ENCODE measurements around the gene ST6GALNAC3.
"Not testable (repeated sequence)": the region's sequence is repeated elsewhere in the genome, so short reads cannot be mapped to it uniquely, and the experiment has no call there.

ST6GALNAC3 gene

DNA sequence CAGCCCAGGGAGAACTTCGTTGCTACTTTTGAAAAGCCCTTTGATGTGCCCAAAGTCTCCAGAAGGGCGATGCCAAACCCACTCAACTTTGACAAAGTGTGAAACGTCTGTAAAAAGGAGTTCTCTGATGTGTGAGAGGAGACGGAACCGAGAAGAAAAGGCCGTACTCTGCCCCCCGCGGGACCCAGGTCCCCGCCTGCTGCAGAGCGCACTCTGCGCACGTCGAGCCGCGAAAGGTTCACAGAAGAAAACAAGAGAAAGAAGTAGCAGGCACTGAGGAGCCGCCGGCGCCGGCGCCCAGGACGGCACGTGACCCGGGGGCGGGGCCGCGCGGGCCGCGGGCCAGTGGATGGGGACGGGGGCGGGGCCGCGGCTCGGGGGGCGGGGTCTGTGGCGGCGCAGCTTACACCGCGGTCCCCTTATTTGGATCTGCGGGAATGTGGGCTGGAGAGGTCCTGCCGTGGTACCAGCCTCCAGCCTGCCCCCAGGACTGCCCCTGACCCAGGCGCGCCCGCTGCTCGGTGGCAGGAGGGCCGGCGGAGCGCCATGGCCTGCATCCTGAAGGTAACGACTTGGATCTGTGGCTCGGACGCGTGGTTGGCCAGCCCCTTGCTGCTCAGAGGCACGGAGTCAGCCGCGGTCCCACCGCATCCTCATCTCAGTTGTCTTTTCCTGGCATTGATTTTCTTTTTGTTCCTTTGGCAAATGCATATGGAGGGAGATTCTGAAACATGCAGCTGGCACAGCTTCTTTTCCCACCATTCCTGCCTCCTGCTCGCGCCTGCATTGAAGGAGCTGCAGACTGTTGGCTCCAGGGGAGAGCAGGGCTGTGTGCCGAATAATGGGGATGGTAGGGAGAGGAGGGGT is at the start of gene ST6GALNAC3:
Gene ST6GALNAC3, plus strand, starts transcription at position 426 of the 867 bp plus-strand sequence.
- H3K4me3 ChIP-seq (ENCODE audit: low read depth, low read length): peak within 1 kb of the TSS; percentile 77

DNA sequence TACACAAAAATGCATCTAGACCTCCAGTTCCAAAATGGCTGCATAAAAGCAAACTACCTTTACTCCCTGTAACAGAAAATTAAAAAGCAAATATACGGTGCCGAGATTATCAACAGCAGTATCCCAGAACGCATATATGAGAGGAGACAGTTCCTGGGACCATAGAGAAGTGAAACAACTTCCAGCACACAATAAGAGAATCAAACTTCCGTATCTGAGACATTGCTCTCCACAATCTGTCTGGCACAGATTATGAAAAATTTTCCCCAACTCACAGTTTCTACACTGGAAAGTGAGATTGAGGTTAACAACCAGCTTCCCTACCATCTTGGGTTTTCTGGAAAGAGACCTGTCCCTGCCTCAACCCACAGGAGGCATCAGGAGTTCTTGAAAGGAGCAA is 47.2 kb upstream of the ST6GALNAC3 start:
- H3K4me3 ChIP-seq (ENCODE audit: low read depth, low read length): no peak overlapping the region

DNA sequence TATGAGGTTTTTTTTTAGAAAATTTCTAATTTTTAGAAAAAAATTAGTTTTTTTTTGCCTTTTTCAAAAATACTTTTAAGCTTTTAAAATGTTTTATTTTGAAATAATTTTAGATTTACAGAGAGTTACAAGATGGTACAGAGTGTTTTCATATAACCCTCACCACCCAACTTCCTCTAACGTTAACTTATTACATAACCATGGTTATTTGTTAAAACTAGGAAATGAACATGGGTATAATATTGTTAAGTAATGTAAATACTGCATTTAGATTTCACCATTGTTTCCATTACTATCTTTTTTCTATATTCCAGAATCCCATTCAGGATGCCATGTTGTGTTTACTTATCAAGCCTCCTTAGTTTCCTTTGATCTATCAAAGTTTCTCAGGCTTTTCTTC is 45.2 kb upstream of the ST6GALNAC3 start:
- no peak overlapping the region for H3K4me3 ChIP-seq (ENCODE audit: low read depth, low read length)

DNA sequence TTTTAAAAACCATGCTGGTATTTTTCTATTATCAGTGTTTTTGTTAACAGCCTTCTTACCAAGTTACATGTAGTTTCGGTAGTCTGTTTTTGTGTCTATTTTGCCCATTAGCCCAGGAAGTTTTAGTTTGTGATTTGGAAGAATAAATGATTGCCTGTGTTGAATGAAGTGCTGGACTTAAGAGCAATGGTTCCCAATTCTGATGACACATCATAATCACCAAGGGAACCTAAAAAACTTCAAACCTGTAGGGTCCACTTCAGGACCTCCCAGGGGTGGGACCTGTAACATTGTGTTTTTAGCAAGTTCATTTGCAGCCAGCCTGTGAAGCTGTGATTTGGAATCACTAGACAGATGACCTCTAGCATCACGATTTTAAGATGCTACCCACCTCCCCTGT is 43.0 kb upstream of the ST6GALNAC3 start:
- no peak overlapping the region for H3K4me3 ChIP-seq (ENCODE audit: low read depth, low read length)

DNA sequence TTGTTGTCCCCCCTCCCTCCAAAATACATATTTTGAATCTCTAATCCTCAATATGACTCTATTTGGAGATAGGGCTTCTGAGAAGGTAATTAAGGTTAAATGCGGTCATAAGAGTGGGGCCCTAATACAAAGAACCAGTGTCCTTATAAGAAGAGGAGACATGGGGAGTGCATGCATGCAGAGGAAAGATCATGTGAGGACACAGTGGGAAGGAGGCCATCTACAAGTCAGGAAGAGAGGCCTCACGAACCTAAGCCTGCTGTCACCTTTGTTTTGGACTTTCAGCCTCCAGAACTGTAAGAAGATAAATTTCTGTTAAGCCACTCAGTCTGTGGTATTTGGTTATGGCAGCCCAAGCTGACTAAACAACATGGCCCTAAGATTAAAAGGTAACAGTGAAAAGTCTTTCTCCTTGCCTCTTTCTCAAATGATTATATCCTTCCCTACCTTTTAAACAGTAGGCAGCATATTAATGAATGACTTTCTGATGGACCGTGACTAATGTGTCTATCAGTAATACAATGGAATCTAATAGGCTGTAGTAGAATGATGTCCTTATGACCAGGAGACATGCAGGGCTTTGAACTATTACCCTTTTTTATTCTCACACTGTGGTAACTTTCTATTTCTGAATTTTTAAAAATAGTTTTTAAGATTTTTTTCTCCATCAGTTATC is 40.6 kb upstream of the ST6GALNAC3 start:
- H3K4me3 ChIP-seq (ENCODE audit: low read depth, low read length): no peak overlapping the region

DNA sequence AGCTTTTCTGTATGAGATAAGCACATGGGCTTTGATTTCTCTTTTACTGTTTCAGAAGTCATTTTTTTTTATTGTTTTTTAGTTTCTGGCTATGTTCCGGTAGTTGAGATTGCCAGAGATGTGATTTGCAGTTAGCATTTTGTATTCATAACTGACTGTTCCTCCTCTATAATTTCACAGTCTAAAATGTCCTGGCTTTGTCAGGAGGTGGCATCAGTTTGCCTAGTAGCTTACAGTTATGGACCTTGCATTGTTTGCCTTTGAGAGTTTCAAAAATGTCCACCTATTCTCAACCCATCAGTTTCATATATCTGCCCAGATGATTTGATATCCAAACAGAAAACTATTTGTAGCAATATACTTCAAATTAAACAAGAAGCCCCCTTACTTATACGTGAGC is 39.5 kb upstream of the ST6GALNAC3 start:
- no peak overlapping the region for H3K4me3 ChIP-seq (ENCODE audit: low read depth, low read length)

DNA sequence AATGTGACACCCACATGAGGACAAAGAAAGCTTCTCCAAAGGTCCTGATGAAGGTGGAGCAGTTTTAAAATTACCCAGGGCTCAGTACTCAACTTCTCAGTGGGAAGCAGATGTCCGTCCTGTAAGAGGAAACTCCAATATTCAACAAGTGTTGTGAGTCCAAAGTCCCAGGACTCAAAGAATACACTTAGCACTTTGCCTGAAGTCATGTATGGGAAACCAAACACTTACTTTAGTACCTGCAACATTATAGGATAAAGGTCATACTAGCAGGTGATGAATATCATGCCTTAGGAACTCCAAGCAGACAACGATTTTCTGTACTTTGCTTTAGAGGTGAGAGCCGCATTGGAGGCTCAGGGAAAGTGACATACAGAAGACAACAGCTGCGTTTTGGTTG is 37.2 kb upstream of the ST6GALNAC3 start:
- H3K4me3 ChIP-seq (ENCODE audit: low read depth, low read length): no peak overlapping the region

DNA sequence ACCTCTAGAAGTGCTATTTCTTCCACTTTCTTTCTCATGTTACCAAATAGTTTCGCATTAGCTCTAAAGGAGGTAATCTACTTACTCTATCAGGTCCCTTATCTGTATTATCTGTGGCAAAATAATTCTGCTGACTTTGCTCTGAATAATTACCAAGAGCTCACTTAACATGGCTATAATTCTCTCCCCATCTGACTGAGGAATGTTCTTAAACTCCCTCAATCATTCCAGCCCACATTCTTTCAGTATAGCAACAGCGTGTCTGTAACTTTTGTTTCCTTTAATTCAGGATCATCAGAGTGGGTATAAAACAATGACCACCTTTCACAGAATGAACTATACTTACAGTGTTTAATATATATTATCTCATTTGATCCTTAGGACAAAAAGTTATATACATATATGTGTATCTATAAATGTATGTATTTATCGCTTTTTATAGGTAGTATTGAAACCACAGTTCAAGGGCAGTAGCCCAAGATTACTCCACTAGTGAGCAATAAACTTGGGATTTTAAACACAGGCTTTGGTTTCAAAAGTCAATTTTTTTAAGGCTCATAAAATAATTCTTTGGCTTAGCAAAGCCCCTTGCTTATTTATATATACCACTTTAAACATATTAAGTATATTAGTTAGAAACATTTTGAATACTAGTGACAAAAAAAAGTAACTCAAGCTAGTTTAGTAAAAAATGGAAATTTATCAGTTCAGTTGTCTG is 36.1 kb upstream of the ST6GALNAC3 start:
- no peak overlapping the region for H3K4me3 ChIP-seq (ENCODE audit: low read depth, low read length)

DNA sequence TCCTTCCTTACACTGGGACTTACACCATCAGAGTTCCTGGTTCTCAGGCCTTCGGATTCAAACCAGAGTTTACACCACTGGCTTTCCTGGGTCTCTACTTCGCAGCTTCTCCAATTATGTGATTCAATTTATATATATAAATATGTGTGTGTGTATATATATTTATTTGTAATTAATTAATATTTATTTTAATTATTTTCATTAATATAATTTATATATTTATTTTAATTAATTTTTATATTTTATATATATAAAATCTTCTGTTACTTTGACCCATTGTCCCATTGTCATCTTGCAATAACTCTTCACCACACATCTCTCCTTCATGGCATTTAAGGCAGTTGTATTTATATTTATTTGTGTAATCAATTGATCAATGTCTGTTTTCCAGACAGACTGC is 28.4 kb upstream of the ST6GALNAC3 start:
- no peak overlapping the region for H3K4me3 ChIP-seq (ENCODE audit: low read depth, low read length)

DNA sequence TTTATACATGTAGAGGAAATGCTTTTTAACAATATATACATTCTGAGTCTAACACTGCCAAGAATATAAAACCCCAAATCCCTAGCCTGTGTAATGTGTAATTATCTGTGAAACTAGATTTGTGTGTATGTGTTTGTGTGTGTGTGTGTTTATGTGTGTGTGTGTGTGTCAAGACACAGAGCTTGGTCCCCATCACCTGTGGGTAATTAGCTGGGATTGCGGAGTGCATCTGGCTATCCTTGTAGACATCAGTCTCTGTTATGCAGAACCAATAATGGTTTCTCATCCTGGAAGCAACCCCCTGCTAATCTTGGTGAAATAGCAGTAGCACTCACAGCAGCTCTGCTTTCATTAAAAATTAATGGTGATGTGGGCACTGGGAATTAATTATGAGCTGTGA is 26.3 kb upstream of the ST6GALNAC3 start:
- no peak overlapping the region for H3K4me3 ChIP-seq (ENCODE audit: low read depth, low read length)

DNA sequence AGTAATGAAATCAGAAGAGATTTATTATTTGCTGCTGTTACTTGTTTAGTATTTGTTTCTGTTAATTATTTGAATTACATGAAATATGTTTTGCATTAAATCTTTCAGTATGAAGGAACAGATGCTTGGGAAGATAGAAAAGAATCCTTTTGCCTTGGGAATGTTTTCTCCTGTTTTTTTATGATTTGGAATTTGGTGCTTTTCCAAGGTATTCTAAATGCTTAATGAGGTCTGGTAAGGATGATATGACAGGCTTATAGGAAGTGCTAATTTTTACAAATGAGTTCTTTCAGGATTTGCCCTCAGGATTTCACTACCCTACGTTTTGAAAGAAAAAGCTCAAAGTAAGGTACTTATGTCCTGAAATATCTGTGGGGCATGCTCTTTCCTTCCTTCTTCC is 25.6 kb upstream of the ST6GALNAC3 start:
- no peak overlapping the region for H3K4me3 ChIP-seq (ENCODE audit: low read depth, low read length)

DNA sequence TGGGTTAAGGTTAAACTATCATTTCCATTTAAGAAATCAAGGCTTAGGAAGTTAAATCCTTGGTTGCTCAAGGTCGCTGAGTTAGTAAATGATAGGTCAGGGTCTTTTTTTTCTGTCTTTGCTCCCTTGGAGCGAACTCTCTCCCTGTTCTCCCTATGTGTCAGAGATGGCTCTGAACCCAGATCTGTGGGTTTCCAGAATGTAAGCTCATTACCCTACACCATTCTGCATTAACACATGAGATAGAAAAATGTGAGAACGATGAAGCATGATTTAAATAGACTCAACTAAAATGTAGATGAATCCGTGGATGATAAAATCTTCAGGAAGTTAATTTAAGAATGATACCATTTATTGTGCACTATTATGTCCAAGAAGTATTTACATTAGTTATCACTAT is 25.0 kb upstream of the ST6GALNAC3 start:
- H3K4me3 ChIP-seq (ENCODE audit: low read depth, low read length): no peak overlapping the region

DNA sequence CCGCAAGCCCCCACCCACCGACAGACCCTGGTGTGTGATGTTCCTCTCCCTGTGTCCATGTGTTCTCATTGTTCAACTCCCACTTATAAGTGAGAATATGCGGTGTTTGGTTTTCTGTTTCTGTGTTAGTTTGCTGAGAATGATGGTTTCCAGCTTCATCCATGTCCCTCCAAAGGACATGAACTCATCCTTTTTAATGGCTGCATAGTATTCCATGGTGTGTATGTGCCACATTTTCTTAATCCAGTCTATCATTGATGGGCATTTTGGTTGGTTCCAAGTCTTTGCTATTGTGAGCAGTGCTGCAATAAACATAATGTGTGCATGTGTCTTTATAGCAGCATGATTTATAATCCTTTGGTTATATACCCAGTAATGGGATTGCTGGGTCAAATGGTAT is 24.5 kb upstream of the ST6GALNAC3 start:
- not testable (repeated sequence) for H3K4me3 ChIP-seq (ENCODE audit: low read depth, low read length)

DNA sequence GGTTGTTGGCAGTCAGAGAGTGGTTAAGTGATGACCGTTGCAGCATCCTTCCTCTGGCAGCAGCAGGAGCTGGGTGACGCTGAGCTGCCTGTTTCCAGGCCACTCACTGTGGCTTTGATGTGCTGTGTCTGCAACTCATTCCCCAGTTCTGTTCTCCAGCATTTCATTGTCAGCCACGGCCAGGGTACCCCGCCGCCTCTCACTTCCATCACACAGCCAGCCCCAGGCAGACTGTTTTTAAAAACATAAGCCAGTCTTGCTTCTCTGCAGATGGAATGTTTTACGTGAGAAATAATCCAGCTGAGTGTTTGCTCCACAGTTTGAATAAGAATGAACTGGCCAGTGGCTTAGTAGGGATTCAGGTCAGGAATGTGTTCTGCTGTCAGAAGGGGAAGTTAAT is 21.5 kb upstream of the ST6GALNAC3 start:
- no peak overlapping the region for H3K4me3 ChIP-seq (ENCODE audit: low read depth, low read length)

DNA sequence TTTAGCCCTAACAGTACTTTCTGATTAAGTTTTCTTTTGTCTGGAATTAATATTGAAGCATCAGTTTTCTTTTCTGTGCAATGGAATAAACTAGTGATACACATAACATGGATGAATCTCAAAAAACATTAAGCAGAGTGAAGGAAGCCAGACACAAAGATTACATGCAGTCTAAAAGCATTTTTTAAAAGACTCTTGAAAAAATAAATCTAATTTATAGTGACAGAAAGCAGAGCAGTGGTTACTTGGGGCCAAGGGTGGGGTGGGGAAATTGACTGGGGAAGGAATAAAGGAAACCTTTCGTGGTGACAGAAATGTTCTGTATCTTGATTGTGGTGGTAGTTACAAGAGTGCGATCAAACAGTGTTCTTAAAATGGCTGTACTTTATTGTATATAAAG is 20.2 kb upstream of the ST6GALNAC3 start:
- H3K4me3 ChIP-seq (ENCODE audit: low read depth, low read length): no peak overlapping the region

DNA sequence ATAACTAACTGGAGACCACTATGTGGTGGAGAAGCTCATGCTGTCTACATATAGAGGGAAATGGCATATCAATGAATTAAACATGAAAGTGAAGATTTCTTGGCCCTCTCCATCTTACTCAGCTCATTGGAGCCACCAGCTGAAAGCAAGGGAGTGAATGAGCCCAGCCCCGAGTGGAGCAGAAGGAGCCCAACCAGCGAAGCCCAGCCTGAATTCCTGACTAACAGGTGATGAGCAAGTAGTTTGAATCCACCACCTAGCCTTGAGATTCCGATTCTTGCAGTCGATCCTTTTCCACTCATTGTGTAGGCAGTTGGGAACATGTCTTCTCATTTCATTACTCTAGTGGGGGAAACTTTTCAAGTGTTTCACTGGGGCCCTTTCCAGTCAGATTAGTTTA is 18.6 kb upstream of the ST6GALNAC3 start:
- H3K4me3 ChIP-seq (ENCODE audit: low read depth, low read length): no peak overlapping the region

DNA sequence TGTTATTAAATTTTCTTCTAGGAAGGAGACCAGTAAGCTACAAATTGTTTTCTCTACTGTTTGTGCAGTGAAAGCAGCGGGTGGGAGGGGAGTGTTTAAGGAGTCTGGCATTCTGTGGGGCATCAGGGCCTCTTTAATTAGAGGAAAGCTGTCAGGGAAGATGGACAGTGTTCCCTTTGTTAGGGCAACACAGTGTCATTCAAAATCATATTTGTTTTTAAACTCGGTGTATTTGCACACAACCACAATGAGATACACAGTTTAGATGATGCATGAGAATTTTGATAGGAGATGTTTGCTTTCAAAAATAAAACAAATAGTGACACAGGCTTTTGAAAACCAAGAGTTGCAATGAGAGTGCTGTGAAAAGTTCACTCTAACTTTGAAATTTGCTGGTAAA is 15.1 kb upstream of the ST6GALNAC3 start:
- H3K4me3 ChIP-seq (ENCODE audit: low read depth, low read length): no peak overlapping the region

DNA sequence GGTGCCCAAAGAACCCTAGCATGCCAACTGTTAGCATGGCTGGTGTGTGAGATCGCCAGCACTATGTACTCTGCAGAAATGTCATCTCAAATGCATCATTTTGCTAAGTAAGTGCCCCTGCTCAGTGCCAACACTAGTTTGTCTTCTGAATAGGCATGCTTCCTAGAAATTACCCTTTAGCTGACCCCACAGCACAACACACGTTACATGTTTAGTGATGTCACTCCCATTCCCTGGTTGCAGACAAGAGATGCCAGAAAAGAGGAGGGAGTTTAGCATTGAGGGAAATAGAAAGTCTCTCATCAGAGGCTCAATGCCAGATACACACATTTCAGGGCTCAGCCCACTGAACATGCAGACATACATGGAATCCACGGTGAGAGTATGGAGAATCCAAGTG is 9.3 kb upstream of the ST6GALNAC3 start:
- H3K4me3 ChIP-seq (ENCODE audit: low read depth, low read length): no peak overlapping the region

DNA sequence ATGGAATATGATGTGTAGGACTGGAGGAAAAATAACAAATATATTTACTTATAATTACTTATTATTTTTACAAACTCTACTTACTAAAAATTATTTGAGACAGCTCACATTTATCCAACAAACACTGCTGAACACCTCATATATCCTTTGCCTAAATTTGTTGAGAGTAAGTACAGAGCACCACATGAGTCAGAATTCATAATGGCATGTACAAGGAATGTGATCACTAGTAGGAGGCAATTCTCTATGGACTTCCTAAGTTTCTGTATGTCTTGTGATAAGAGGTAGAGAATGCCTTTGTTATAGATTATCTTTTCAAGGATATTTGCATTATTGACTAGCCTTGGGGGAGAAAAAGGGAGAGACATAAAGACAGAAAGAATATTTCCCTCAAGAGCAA is 8.2 kb upstream of the ST6GALNAC3 start:
- H3K4me3 ChIP-seq (ENCODE audit: low read depth, low read length): no peak overlapping the region

DNA sequence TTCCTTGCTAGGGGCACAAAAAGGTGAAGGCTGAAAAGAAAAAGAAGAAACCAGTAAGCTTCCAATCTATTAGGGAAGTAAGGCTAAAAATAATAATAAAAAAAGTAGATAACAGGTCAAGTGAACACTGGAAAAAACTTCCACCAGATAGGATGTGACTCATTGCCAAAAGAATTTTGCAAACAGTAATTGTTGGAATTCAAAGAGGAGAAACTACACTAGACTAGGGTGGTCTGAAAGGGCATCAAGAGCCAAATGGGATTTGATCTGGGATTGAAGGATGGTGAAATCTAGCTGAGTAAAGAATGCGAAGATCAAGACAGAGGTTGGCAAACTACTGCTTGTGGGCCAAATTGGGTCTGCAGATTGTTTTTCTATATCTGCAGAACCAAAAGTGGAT is 6.0 kb upstream of the ST6GALNAC3 start:
- H3K4me3 ChIP-seq (ENCODE audit: low read depth, low read length): no peak overlapping the region

DNA sequence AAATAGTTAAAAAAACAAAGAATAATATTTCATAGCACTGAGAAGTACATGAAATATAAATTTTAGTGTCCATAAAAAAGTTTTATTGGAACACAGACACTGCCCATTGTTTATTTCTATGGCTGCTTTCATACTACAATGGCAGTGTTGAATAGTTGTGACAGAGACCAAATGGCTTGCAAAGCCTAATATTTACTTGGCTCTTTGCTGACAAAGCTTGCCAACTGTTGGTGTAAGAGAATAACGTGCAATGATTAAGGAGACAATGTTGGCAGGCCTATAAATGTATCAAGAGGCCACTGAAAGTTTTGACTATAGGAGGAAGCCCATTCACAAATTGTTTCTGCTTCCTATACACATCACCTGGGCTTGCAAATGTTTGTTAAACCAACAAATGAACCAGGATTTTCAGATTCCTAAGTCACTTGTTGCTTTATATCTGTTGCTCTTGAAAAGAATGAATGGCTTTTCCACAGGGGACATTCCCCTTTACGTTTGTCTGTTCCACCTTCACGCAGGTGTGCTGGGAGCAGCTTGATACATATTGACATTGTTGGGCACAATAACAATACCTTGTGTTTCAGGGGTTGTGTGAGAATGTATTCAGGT is 5.5 kb upstream of the ST6GALNAC3 start:
- no peak overlapping the region for H3K4me3 ChIP-seq (ENCODE audit: low read depth, low read length)

All from iPS-11a (cell line).